Tongue (tissue), 2 donors: ENCODE results near the gene UTP18. TPM values are rescaled to one million over a fixed set of nuclear protein-coding genes. Genes with fewer than 3 reads are reported as not detected.
"Not testable (repeated sequence)": the region's sequence is repeated elsewhere in the genome, so short reads cannot be mapped to it uniquely, and the experiment has no call there.

Source experiments
- DNase-seq: peaks from one replicate; pipeline ENCODE4 v3.0.0-alpha.2; 2015
- total RNA-seq: library from RNA; depleted of rRNA; stranded (reverse); fragments of >200 nt; gene quantifications from one replicate; pipeline ENCODE4 v1.2.3, GENCODE V29; 2014

The UTP18 gene
- total RNA-seq, 1 donor from 2014 or later, result 24.5 TPM

- peak; percentile 99 for DNase-seq
Measured at GRCh38 chr17:51259564-51260236, 646 bp upstream of the UTP18 start, which contains the start of gene MBTD1. TSS of gene MBTD1 (minus strand) at chr17:51260049. CDS start at chr17:51225161, 34,888 bp downstream.

GRCh38 chr17:51261024-51261963 lies 948 bp downstream of the UTP18 start:
- DNase-seq, result peak; percentile 76

DNA sequence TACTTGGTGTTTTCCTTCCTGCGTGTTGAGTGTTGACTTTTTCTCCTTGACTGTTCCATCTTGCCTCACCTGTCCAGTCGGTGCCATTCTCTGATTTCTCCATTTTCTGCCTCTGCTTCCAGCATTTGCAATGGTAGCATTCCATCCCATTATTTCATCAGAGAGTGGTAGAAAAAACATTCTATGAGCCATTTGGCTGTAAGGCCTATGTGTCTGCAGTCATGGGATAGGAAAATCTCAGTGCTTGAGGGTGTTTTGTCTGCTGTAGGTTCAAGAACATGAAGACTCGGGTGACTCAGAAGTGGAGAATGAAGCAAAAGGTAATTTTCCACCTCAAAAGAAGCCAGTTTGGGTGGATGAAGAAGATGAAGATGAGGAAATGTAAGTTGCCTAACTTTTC lies 2.7 kb downstream of the UTP18 start:
- no peak for DNase-seq

DNA sequence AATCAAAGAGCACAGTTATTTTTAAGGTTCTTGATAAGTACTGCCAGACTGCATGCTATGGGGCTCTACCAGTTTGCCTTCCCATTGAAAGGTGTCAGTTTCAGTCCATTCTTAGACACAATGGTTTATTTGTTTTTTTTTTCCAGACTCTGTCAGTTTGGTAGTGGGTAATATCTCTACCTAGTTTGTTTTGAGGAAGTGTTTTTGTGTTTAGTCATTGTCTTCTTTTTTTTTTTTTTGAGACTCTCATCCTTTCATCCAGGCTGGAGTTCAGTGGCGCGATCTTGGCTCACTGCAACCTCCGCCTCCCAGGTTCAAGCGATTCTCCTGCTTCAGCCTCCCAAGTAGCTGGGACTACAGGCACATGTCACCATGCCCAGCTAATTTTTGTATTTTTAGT lies 4.1 kb downstream of the UTP18 start:
- DNase-seq, result not testable (repeated sequence)

- DNase-seq, result no peak
Measured at GRCh38 chr17:51269991-51270390, 9.6 kb downstream of the UTP18 start.

DNA sequence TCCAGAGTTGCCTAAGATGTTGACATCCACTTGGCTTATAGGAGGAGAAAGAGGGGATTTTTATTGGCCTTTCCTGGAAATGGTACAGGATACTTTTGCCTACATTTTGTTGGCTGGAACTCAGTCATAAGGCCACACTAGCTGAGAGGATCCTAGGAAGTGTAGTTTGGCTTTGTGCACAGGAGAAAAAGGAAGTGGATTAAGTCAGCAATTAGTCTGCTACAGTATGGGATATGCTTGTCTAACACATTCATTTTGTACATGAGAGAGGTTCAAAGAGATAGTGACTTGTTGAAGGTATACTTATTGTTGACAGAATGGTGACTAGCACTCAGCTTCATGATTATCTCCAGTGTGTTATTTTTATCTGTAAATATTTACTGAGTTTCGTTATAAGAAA lies 10.3 kb downstream of the UTP18 start:
- DNase-seq, result no peak

DNA sequence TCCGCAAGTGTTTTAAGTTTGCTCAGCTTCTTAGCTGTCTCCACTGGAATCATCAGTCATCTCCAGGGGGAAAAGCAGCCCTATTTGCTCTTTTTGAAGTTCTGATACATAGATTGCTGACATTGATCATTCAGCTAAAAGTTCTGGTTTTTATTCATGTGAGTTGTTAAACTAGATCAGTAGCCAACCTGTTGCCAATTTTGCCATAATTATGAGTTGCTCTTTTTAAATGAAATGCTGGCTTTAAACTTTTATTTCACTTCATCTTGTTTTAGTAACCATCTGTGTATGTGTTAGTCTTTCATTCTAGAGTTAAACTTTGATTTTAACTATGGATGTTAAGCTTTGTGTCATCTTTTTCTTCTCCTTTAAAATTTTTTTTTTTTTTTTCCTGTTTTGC lies 12.5 kb downstream of the UTP18 start:
- no peak for DNase-seq

DNA sequence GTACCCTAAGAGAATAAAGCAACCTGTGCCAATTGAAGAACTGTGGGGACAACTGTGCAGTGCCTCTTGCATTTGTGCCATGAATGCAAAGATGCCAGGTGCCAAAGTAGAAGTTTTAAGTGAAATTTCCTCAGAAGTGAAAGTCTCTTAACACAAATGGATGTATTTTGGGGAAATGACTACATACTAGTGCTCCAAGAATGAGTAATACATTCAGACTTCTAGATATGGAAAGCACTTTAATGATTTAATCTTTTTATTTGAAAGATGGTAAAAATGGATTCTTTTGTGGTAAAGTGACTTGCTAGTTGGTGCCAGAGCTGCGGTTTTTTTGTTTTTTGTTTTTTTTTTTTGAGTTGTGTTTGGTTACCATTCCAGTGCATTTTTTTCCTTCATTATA lies 15.0 kb downstream of the UTP18 start:
- no peak for DNase-seq

DNA sequence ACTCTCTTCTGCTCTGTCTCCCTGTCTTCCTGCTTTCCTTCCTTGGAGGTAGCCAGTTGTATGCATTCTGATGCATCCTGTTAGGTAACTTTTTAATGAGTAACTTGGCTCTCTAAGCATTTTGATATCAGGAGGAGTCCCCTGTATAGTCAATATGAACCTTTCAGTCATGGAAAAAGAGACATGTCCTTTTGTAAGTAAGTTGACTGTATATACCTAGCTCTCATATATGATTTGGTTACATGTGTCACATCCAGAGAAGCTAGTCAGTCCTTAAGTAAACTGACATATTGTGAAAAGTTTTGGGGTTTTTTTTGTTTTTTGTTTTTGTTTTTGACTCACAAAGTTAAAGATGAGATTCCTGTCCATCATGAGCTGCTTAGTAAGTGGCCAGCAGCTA lies 18.8 kb downstream of the UTP18 start:
- no peak for DNase-seq

DNA sequence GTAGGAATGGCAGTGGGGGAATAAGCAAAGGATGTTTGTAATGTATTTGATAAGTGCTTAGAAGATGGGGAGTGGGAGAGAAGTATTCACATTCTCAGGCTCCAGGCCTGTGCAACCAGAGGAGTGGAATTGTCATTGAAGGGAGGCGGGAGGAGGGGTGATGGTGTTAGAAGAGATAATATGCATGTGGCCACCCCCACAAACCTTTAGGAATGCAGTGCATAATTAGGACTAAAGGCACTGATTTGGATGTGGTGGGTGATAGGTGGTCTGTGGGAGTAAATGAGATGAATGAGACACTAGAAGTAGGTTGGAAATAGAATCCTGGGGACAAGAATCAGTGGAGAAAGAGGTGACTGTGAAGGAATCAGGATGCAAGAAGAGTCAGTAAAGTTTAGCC lies 27.1 kb downstream of the UTP18 start:
- DNase-seq, result no peak

DNA sequence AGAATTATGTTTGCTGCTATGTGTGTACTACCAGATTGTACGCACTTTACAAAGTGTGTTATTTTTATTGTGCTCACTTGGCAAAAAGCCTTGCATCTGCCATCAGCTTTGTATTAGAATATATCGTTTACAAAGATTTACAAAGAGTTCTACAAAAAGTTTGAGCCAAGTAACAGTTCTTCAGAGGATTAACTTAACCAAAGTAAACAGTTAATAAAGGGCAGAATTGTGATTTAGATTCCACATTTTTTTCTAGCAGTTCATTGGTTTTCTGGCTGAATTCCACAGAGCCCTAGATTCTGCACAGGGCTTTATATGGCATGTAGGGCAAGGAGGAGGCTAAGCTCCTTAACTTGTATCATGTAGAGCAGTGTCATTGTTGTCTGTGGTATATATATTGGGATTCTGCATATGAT lies 29.4 kb downstream of the UTP18 start:
- DNase-seq, result no peak

DNA sequence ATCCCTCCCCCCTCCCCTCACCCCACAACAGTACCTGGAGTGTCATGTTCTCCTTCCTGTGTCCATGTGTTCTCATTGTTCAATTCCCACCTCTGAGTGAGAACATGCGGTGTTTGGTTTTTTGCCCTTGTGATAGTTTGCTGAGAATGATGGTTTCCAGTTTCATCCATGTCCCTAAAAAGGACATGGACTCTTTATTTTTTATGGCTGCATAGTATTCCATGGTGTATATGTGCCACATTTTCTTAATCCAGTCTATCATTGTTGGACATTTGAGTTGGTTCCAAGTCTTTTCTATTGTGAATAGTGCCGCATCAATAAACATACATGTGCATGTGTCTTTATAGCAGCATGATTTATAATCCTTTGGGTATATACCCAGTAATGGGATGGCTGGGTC lies 34.0 kb downstream of the UTP18 start:
- DNase-seq, result not testable (repeated sequence)

GRCh38 chr17:51298508-51299371 lies 38.4 kb downstream of the UTP18 start:
- peak; percentile 79 for DNase-seq

DNA sequence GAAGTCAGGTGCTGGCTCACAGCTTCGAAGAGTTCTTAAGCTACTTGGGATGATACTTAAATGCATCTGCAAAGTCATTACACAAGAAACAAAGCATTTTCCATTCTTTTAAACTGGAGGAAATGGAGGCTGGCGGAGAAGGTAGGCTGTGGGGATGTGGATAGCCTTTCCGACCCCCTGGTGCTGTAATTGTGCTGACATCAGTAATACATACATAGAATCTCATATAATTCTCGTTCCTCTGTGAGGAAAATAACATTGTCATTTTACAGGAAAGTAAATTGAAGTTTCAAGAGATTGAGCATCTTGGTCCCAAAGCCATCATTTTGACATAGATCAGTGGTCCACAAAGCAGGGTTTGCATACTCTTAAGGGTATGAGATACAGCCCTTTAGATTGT lies 39.5 kb downstream of the UTP18 start:
- DNase-seq, result no peak

- no peak for DNase-seq
Measured at GRCh38 chr17:51305182-51305581, 44.8 kb downstream of the UTP18 start.

- not testable (repeated sequence) for DNase-seq
Measured at GRCh38 chr17:51312003-51312402, 51.7 kb downstream of the UTP18 start.

GRCh38 chr17:51319186-51319585 lies 58.8 kb downstream of the UTP18 start:
- no peak for DNase-seq

GRCh38 chr17:51322390-51323029 lies 62.2 kb downstream of the UTP18 start:
- peak; percentile 30 for DNase-seq

DNA sequence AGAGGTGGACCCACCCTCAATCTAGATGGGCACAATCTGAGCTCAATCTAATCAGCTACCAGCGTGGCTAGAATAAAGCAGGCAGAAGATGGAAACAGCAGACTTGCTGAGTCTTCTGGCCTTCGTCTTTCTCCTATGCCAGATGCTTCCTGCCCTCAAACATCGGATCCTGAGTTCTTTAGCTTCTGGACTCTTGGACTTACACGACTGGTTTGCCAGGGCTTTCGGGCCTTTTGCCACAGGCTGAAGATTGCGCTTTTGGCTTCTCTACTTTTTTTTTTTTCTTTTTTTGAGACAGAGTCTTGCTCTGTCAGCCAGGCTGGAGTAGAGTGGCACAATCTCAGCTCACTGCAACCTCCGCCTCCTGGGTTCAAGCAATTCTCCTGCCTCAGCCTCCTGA lies 65.1 kb downstream of the UTP18 start:
- DNase-seq, result no peak

- DNase-seq, result not testable (repeated sequence)
Measured at GRCh38 chr17:51330861-51331503, 70.6 kb downstream of the UTP18 start.

GRCh38 chr17:51335006-51335590 lies 74.8 kb downstream of the UTP18 start:
- DNase-seq, result no peak
